WERI-Rb-1 (cell line): ENCODE measurements around the gene OSTC.

ENCODE experiments used
- DNase-seq: peaks from one replicate; pipeline ENCODE4 v3.0.0-alpha.2; 2020
- H3K27ac ChIP-seq: fragments of 250-450 bp; sonication (Bioruptor Pico); 2 replicates; pipeline ENCODE4 v1.5.1; 2020; ENCODE audit warnings: mild to moderate bottlenecking, moderate library complexity
- H3K27me3 ChIP-seq: fragments of 250-450 bp; sonication (Bioruptor Pico); 2 replicates; pipeline ENCODE4 v1.5.1; 2021; ENCODE audit warnings: mild to moderate bottlenecking, low read depth, moderate library complexity; ENCODE audit not compliant: insufficient read depth, severe bottlenecking
- H3K36me3 ChIP-seq: fragments of 250-450 bp; sonication (Bioruptor Pico); 2 replicates; pipeline ENCODE4 v1.5.1; 2020; ENCODE audit warnings: mild to moderate bottlenecking, moderate library complexity
- H3K4me3 ChIP-seq: 2 replicates; pipeline ENCODE4 v1.5.1; 2011; ENCODE audit warnings: low read depth, mild to moderate bottlenecking, control low read depth, low read length
- H3K9me3 ChIP-seq: fragments of 250-450 bp; sonication (Bioruptor Pico); 2 replicates; pipeline ENCODE4 v1.5.1; 2021; ENCODE audit warnings: mild to moderate bottlenecking, moderate library complexity; ENCODE audit not compliant: severe bottlenecking
- TF ChIP-seq, protein P1 (sequence below): IDR thresholded peaks from 2 replicates; pipeline ENCODE4 v1.5.1; 2011; ENCODE audit warnings: low read depth, mild to moderate bottlenecking, control low read depth, inconsistent platforms, low read length

OSTC gene

DNA sequence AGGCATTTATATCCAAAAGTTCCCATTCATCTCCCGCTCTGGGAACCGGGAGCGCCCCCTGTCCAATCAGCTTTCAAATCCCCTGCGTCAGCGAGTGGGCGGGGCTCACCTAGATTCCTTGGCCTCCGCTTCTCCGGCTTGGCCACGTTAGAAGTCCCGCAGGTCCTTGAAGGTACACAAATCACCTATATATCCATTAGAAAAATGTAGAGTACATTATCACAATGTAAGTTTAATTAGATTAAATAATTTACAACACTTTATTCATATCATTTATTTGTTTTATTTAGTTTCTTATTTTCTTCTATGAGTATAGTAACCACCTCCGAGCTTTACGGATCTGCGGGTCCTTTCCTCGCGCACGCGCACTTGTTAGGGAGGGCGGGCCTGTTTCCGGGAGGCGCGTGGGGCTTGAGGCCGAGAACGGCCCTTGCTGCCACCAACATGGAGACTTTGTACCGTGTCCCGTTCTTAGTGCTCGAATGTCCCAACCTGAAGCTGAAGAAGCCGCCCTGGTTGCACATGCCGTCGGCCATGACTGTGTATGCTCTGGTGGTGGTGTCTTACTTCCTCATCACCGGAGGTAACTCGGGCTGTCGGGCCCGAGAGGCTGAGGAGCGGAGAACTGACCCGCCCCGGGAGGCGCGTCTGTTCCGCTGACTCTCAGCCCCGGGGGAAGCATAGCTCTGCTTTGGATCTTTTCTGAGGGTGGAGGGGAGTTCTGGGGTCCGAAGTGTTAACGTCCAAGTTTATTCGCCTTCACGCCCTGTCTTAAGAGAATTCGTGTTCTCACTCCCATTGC is at the start of gene OSTC:
Gene OSTC (plus strand): TSS at position 388 of the 802 bp plus-strand sequence. CDS start 57 bp downstream, at position 445.
- peak; percentile 97 for DNase-seq
- H3K27me3 ChIP-seq = no peaks in the 10 kb centered on the region
- peak within 1 kb of the TSS; percentile 100 for H3K4me3 ChIP-seq
- peak within 1 kb of the TSS; percentile 91 for H3K27ac ChIP-seq
- H3K9me3 ChIP-seq = no peaks in the 10 kb centered on the region
- TF ChIP-seq, protein P1, sequence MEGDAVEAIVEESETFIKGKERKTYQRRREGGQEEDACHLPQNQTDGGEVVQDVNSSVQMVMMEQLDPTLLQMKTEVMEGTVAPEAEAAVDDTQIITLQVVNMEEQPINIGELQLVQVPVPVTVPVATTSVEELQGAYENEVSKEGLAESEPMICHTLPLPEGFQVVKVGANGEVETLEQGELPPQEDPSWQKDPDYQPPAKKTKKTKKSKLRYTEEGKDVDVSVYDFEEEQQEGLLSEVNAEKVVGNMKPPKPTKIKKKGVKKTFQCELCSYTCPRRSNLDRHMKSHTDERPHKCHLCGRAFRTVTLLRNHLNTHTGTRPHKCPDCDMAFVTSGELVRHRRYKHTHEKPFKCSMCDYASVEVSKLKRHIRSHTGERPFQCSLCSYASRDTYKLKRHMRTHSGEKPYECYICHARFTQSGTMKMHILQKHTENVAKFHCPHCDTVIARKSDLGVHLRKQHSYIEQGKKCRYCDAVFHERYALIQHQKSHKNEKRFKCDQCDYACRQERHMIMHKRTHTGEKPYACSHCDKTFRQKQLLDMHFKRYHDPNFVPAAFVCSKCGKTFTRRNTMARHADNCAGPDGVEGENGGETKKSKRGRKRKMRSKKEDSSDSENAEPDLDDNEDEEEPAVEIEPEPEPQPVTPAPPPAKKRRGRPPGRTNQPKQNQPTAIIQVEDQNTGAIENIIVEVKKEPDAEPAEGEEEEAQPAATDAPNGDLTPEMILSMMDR = no peak
- peaks cover 3% of the 10 kb centered on the region for H3K36me3 ChIP-seq

DNA sequence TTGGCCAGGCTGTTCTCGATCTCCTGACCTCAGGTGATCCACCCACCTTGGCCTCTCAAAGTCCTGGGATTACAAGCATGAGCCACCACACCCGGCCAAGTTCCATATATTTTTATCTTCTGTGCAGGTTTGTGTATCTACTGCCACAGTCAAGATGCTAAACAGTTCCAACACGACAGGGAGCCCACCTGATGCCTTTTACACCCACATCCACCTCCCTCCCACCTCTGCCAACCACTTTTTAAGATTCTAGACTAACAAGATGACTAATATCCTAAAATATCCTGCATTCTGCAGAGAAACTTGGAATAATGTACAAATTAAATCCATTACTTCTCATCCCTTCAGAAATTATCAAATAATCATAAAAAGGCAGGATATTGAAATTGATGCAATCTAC is 49.3 kb upstream of the OSTC start:
- H3K36me3 ChIP-seq = no peaks in the 10 kb centered on the region
- H3K27ac ChIP-seq = no peak overlapping the region
- TF ChIP-seq, protein P1 = no peak

DNA sequence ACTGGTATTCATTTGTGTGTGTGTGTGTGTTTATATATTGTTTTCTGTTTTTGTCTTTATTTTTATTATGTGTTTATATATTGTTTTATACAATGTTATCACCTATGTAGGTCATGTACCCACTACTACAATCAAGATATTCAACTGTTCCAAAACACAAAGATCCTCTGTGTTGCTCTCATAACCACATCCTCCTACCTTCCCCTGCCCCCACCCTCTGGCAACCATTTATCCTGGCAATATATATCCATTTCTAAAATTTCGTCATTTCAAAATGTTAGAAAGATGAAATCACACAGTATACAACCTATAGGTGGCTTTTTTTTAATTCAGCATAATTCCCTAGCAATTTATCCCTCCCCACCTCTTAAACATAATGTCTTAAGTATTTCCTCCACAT is 48.9 kb upstream of the OSTC start:
- Histone ChIP-seq H3K4me3 (no peak overlapping the region), H3K9me3 (no peaks in the 10 kb centered on the region), H3K36me3 (no peaks in the 10 kb centered on the region), H3K27ac (no peak overlapping the region), H3K27me3 (no peaks in the 10 kb centered on the region)
- DNase-seq = no peak
- TF ChIP-seq, protein P1 = no peak

More for the DNA sequence above, 49.3 kb upstream of the OSTC start:
- no peak for DNase-seq
- Histone ChIP-seq H3K9me3 (no peaks in the 10 kb centered on the region), H3K4me3 (no peak overlapping the region), H3K27me3 (no peaks in the 10 kb centered on the region)

DNA sequence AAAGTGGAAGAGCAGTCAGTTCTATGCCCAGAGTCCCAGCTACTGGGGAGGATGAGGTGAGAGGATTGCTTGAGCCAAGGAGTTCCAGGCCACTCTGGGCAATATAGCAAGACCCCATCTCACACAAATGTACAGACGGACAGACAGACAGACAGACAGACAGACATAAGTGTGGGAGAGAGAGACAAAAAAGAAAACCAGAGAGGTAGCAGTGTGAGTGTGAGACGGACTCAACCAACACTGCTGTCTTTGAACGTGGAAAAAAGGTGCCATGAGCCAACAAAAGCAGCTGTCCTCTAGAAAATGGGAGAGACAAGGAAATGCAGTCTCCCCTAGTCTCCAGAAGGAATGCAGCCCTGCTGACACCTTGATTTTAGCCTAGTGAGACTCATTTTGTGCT is 48.2 kb upstream of the OSTC start:
- Histone ChIP-seq H3K9me3 (no peaks in the 10 kb centered on the region), H3K27me3 (no peaks in the 10 kb centered on the region), H3K36me3 (no peaks in the 10 kb centered on the region), H3K4me3 (no peak overlapping the region), H3K27ac (no peak overlapping the region)
- TF ChIP-seq, protein P1 = no peak
- no peak for DNase-seq

DNA sequence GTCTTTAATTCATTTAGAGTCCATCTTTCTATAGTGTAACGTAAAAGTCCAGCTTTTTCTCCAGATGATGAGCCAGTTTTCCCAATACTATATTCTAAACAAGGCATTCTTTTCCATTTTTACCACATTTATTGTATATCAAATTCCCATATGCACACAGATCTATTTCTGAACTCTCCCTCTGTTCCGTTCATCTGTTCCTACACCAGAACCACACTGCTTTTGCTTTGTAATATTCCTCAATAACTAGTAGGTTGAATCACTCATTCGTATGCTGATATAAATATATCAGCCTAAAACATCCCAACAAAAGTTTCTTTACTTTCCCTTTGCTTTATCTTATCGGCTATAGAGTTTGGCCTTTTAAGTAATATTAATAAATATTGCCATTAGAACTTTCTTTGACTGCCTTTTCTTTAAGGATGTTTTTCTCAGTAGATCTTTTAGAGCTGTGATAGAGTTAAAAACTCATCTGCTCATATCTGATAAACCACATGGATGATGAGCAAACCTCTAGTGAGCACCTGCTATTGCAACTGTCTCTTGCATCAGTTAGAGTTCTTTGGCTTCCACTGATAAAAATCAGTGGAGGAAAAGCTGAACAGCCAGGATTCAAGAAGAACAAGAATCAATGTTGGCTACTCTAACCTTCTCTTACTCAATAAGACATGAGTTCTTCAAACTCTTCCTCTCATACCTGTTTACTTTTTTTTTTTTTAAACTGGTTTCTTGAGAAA is 43.2 kb upstream of the OSTC start:
- H3K27ac ChIP-seq = no peak overlapping the region
- no peak for DNase-seq
- TF ChIP-seq, protein P1 = no peak
- H3K27me3 ChIP-seq = no peaks in the 10 kb centered on the region
- no peaks in the 10 kb centered on the region for H3K36me3 ChIP-seq
- no peaks in the 10 kb centered on the region for H3K9me3 ChIP-seq
- no peak overlapping the region for H3K4me3 ChIP-seq
